HG02571 (cell line): ENCODE measurements around the gene CD248.

Experiments used
- ATAC-seq: cut with Tn5 transposase; IDR thresholded peaks from one replicate; pipeline ENCODE4 v1.9.1; 2021; ENCODE audit warnings: mild to moderate bottlenecking, moderate library complexity; ENCODE audit not compliant: unreplicated experiment

The CD248 gene

DNA sequence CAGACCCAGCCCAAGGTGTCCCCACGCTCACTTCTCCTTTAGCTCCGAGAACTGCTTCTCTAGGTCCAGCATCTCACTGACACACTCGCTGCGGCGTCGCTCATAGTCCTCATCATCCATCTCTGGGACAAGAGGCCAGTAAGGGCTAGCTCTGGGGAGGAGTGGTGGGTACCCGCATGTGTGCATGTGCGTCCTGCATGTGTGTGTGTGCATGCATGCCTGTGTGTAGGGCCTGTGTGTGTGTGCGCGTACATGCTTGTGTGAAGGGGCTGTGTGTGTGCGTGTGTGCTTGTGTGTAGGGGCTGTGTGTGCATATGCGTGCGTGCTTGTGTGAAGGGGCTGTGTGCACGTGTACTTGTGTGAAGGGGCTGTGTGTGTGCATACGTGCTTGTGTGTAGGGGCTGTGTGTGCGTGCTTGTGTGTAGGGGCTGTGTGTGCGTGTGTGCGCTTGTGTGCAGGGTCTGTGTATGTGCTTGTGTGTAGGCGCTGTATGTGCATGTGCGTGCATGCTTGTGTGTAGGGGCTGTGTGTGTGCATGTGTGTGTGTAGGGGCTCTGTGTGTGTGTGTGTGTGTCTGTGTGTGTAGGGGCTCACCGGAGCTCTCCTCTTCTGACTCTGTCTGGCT lies 24.8 kb upstream of the CD248 start:
- no peak for ATAC-seq

DNA sequence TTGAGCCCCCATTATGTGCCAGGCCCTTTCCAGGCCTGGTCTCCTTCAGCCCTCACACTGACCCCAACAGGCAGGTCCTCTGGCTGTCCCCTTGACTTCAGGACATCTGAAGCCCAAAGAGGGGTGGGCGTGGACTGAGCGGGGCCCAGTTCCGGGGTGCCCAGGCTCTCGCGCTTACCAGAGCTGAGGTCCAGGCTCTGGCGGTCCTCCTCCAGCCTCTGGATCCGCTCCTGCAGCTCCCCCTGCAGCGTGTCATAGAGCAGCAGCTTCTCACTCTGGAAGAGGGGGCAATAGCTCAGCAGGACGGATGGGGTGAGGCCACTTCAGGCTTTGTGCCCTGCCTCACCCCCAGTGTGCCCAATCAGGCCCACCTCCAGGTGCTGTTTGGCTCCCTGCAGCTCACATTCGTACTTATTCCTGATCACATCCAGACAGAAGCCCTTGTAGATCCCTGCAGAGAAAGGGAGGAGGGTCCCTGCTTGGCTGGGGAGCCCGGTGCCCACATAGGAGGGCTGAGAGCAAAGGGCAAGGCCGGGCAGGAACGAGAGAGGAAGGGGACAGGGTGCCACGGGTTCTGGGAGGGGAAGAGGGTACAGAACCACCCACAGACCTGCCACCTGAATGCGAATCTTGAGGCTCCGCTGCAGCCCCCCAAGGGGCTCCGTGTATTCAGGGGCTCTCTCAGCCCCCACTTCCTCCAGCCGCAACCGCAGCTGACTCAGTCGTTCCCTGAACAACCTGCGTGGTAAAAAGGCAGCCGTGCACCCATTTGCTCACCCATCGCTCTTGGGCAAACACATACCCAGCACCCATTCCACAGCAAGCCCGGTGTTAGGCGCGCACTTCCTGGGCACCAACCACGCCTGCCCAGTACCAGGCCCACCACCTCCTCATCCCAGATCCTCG lies 24.0 kb upstream of the CD248 start:
- no peak for ATAC-seq

DNA sequence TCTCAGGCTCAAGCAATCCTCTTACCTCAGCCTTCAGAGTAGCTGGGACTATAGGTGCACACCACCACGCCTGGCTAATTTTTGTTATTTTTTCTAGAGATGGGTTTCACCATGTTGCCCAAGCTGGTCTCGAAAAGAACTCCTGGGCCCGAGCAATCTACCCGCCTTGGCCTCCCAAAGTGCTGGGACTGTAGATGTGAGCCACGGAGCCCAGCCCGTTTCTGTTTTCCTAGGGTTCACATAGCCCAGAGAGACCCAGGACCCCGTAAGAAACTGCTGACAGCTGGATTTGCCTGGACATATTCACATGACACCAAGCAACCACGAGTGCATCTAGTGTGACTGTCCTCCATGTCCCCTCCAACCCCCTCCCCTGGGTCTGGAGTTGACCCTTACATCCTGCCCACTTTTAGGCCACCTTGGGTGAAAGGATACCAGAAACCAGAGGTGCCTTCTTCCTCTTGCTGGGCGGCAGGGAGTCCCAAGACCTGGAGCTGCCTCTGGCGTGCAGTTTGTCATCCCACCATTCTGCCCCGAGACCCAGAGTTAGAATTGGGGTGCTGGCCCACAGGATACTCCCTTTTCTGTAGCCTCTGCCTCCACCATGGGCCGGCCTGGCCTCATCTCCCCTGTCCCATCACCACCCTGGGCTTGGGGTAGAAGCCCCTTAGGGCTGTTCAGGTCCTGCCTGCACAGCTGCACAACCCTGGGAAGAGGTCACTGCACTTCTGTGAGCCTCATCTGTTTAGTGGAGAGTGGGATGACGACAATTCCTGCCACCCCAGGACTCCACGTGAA lies 23.0 kb upstream of the CD248 start:
- ATAC-seq = no peak

DNA sequence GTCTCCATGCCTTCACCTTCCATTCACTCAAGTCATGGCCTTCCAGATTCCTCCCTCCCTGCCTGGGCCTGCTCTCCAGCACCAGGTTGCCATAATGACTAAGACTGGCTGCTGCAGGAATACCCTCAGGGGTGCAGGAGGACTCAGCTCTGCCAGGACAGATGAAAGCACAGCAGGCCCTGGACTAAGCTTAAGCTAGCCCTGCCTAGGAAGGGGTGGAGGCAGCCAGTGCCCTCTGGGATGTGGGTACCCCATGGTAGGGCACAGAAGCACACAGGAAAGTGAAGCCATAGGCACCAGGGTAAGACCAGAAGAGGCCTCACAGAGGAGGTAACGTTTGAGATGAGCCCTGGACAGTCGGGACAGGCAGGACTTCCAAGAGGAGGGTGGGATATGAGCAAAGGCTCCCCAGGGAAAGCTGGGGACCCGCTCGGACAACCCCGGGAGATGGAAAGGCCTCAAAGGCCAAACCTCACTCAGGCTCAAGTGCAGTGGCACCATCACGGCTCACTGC lies 22.4 kb upstream of the CD248 start:
- ATAC-seq = no peak

DNA sequence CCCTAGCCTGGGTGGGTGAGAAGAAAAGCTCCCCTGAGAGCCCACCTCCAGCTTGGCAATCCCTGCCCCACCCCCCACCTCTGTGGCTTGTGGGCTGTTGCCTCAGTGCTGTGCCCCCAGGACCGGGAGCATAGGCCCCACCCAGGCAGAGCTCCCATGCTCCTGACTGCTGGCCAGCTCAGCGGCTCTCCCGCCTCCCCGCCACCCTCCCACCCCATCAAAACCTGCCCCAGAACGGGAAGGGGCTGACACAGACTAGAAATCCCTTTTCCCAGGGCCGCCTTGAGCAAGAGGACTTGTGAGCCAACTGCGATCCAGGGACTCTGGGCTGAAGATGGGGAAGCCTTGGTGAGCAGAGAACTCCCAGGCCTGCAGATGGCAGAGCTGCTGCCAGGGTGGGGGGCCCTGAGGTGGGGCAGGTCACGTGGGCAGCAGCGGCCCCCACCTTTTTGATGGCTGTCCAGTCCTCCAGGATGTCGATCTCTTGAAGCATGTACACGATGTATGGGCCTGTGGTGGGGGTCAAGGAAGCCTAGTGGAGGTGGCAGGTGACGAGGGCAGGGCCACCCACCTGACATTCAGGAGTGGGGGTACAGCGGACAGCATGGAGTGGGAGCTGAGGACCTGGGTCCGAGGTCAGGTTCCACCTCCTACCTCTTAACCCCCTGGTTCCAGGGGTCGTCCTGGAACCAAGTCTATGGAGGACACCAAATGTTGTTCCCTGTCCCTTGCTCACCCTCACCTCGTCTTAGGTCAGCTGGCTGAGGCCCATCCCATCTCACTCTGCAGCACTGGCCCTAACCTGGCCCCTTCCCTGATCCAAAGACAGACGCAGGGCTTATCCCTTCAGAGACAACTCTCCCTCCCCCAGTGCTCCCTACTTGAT lies 21.7 kb upstream of the CD248 start:
- ATAC-seq = no peak

DNA sequence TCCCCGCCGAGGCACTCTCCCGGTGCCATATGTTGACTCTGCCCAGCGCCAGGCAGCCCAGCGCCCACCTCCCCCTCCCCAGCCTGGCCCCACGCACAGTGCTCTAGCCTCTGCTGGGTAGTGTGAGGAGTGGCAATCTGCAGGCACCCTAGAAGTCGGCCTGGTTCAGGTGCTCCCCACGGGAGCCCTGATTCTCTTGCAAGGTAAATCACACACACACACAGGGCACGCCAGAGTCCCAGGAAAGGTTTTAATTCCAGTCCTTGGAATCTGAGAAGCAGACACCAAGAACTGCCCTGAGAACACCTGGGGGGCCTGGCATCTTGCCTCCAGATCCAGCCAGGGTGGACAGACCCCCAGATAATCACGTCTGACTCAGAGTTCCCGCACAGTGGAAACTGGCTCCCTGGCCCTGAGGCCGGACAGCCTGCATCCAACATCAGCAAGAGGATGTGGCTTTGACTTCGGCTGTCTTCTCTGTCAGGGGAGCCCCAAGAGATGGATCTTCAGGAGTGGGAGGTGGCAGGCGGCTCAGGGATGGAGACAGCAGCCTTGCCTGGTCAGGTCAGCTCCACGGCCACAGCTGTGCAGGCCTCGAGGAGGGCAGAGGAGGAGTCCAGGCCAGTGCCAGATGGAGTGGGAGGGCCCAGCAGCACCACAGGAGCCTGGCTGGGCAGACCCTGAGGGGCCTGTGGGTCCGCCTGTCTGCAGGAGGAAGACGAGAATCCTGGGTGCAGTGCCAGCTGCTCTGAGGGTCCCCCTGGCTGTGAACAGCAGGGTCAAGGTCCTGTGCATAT lies 20.5 kb upstream of the CD248 start:
- ATAC-seq = no peak

DNA sequence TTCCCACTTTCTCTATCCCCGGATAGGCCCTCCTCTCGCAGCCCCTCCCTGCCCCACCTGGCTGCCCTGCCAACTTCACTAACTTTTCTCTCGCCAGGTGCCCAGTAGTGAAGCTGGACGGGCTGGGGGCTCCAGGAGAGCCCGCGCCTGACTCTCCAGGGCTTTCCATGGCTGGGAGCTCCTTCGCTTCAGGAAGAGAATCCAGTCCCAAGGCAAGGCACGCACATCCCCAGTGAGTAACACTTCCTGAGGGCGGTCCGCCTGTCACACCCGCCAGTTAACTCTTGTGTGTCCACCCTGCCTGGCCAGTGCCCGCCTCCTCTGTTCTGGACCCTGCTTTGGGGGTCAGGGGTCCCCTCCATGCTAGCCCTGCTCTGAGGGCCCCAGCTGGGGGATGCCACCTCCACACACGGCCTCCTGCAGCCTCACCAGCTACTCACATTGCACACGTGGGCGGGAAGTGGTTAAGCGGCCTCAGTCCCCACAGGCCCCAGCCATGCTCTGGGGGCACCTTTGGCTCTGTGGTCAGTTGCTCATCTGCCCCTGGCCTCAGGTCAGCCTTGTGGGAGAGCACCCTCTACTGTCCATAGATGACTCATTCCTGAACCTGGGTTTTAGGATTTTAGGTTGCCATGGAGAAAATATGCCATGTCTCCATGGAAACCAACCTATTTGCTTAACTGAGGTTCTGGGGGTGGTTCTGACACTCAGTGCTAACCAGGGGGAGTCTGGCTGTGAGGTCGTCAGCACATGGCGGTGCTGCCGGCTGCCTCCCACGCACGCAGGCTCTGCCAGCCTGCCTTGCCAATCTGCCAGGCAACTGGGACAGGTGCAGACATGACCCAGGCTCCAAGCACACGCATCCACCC lies 19.6 kb upstream of the CD248 start, which contains the start of gene RIN1:
Gene RIN1, minus strand, starts transcription at position 201 of the 869 bp plus-strand sequence. Its CDS starts 32 bp downstream, at position 169.
- peak; percentile 55 for ATAC-seq

DNA sequence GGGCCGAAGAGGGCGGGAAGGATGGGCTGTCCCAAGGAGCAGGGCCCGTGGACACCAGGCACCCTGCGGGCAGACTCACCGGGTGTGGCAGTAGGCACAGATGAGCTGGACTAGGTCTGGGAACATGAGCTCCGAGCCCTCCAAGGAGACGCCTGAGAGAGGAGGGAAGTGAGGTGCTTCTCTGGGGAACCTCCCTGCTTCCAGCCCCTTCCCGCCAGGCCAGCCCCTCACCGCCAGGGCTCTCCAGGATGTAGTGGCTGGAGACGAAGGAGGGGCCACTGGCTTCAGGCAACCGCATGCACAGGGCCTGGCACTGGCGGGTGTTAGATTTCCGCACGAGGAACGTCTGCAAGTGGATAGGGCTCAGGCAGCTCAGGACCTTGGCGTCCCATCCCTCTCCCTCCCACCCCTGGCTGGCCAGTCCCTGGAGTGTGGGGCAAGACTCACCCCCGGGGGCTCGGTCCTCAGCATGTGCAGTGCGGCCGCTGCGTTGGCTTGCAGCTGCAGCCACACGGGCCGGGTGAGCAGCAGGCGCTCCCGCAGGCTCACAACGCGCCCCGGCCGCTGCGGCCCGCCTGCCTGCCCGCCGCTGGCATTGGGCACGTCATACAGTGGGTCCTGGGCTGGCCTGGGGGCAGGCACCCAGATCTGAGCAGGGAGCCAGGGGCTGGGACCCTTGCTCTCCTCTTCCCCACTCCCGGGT lies 18.8 kb upstream of the CD248 start:
- ATAC-seq = no peak

DNA sequence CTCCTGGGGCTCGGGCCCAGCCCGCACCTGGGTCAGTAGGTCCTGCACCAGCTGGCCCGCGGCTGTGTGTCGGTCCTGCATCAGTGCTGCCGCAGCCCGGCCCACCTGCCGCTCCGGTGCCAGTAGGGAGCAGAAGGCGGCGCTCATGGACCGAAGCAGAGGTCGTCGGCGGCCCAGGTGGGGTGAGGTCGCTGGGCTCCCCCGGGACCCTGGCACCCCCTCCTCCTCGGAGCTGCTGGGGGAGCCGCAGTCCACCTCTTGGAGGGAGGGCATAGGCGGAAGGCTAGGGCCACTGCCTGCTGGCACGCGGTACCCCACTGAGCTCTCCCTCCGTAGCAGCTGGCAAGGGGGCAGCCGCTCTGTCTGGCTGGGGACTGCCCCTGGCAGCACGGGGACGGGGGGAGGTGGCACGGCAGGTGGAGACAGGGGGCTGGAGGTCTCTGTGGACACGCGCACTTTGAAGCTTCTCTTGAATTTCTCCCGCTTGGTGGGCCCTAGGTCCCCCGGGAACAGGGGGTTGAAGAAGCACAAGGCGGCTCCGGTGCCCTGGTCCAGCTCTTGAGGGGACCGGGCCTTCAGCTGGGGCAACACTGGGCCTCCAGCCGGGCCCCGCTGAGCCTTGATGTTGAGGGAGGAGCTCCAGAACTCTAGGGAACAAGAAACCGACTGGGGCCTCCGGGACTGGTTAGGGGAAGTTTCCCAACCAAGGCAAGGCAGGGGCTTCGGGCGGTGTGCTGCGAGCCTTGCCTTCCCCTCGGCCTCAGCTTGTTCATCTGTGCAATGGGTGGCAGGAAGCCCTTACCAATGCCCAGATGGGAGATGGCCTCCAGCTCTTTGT lies 18.0 kb upstream of the CD248 start:
- no peak for ATAC-seq

DNA sequence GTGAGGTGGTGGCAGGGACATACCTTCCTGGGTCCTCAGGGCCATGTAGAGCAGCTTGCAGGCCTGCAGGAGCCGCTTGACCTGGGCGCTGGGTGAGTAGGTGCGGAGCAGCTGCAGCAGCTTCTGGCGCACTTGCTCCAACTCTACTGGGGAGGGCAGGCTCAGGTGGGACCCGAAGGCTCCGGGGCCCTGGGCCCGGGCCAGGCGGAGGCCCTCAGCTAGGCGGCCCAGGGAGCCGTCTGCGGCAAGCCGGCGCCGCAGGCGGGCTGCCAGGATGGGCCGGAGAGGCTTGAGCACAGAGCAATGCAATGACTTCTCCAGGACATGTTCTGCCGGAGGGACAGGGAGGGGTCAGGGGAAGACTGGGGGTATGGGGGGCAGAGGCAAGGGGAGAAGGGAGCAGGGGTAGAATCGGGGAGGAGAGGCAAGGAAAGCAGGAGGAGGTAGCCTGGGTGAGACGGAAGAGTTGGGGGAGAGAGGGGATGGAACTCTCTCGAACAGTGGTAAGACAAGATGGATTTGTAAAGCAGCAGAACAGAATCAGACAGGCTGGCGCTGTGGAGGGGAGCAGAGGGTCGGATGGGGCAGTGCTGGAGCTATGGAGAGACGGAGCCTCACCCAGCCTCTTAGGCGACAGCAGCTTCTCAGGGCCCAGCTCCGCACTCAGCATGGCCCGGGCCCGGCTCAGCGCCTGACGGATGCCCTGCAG lies 17.2 kb upstream of the CD248 start:
- no peak for ATAC-seq

DNA sequence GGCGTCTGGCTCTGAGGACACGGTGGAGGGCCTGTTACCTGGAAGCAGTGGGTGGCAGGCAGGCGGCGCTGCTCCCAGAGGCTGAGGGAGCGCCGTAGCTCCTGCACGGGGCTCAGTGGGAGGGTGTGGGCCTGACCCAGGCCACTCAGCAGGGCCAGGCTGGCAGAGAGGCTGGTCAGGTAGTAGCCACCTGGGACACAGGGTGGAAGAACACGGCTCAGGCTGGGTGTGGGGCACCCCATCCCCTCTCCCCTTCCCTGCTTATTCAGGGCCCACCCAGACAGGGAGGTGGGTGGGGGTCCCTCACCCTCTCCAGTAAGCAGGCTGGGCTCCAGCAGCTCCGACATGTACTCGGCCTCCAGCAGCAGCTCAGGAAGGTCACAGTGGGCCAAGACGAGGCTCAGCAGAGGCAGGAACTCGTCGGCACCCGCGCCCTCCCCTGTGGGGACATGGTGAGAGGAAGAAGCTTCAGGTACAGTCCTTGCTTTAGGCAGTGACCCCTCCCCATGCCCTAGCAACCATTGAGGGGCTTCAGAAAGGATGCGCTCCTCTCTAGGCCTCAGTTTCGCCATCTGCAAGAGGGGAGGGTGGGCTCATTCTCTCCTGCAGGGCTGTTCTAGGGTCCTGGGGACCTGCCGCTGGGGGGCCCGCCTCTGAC lies 16.5 kb upstream of the CD248 start:
- no peak for ATAC-seq

DNA sequence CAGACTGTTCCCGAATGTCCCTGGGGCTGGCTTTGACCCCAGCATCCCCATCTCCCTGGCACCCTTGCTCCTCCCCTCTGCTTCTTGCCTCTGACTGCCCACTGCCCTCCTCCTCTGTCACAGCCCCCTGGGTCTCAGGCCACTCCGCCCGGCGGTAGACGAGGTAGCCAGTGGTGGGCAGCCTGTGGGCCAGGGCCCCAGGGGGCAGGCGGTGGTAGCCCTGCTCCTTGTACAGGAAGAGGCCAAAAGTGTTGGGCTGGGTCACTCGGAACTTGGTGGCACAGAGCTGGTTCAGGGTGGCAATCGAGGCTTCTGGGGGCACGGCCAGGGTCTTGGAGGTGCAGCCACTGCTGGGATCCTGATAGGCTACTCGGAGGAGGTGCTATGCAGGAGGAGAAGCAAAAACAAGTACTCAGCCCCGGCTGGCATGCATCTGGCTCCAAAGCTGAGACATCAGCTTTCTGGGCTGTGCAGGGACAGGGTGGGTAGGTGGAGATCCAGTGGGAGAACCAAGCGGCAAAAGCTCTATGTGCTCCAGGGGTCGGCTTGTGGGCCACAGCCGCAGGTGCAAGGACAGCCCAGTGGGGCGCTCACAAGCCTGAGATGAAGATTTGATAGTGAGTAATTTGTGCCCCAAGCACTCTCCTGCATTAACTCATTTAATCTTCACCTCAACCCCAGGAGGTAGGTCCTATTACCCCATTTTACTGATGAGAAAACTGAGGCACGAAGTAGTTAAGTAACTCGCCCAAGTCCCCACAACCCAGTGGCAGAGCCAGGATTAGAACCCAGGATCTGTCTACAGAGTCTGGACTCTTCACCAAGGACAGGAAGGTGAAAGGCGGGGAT lies 15.8 kb upstream of the CD248 start:
- no peak for ATAC-seq

DNA sequence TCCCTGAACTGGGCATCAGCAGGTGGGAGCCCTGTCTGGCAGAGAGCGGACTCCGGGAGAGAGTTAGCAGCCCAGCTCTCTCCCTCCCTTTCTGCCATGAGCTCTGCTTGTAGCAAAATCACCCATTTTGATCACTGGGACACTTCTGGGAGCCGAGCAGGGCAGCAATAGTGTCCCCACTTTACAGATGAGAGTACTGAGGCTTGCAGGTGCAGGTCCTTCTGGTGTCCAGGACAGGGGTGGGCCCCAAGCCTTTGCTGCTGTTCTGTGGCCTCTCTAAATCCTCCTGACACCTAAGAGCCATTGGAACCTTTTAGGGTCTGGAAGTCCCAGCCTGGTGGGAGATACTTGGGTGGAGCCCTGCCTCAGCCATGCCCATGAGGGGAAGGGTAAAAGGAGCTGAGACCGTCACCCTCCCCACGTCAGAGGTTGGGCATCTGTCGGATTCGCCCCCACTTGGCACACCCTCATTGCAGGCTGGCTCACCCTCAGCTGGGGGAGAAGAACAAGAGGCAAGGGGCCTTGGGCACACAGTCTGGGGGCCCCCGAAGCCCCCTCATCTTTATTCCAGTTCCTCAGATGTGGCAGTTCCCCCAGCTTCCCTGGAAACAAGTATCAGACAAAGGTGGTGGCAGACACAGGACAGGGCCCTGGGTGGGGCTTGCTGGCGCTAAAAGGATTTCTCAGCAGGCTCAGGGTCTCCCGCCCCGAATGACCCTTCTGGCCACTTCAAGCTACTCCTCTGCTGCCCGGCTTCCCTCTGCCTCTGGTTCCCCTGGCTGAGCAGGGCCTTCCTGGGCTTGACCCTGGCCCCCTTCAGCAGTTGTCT lies 14.9 kb upstream of the CD248 start:
- no peak for ATAC-seq

DNA sequence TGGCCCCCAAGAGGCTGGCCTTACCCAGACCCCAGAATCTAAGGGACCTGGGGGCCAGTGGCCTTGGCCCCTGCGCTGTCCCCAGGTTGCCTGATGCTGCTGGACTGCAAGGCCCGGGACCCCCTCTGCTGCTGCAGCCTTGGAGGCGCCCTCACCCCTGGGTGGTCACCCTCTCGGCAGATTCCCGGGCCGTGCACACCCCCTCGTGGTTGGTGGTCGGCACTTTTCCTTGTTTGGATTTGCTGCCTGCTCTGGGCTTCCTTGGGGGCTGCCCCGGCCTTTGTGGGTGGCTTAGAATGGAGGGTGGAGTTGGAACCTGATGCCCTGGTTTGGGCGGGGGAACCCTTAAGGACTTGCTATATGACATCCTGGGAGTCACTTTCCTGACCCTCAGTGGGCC lies 14.1 kb upstream of the CD248 start:
- no peak for ATAC-seq
